ENCODE measurements around the gene KIF26A. TPM values are rescaled to one million over a fixed set of nuclear protein-coding genes. Genes with fewer than 3 reads are reported as not detected.

KIF26A gene
- total RNA-seq, 1 donor from 2014 or later, result 11.8 TPM

DNA sequence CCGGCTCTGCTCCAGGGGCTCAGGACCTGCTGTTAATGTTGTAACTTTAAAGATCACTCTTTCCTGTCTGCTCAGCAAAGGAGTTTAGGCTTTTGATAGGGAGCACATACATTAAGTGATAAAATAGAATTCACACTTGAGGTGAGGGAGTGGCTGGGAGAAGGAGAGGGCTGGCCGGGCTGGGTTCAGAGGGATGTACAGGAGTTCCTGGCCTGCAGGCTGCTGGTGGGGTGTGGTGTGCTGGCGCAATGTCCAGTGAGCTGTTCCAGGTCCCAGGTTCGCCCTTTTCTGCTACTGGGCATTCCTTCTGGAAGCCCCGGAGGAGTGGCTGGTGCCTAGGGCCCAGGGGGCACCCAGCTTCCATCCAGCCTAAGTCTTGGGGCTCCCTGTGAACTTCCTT, 17.8 kb downstream of the KIF26A start:
- DNase-seq (ENCODE audit: low spot score), result no peak

DNA sequence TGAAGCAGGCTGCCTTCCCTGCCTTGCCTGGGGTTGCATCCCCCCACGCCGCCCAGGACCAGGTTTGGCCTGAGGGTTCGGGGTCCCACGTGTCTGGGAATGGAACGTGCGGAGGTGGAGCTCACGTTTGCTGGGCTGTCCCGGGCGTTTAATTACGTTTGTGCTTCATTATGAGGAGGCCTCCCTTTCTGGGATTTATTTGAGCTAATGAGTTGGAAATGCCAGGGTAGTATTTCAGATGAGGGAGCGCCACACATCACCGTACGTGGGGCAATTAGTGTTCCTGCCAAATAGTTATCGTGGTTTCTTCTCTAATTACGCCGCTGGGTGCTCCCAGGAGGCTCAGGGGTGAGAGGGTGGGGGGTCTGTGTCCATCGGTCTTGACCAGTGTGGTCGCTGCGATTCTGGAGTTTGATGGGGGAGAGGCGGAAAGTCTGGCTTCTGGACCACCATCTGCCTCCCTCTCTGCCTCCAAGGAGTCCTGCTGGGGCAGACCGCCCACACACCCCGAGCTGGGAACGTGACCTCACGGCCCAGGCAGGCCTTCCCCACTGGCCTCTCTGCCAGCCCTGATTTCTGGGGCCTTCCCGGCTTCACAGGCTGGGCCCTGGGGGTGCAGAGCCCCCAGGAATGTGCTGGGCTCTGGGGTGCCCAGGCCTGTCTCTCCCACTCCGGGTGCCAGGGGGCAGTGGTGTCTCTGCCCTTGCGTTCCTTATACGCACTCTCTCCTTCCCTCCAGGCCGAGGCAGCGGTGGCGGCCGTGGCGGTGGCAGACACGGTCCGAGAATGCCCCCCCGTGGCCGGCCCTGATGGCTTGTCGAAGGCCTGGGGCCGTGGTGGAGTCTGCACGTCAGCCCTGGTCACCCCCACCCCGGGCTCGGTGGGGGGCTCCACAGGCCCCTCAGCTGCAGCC, 18.9 kb downstream of the KIF26A start:
- no peak for DNase-seq (ENCODE audit: low spot score)

DNA sequence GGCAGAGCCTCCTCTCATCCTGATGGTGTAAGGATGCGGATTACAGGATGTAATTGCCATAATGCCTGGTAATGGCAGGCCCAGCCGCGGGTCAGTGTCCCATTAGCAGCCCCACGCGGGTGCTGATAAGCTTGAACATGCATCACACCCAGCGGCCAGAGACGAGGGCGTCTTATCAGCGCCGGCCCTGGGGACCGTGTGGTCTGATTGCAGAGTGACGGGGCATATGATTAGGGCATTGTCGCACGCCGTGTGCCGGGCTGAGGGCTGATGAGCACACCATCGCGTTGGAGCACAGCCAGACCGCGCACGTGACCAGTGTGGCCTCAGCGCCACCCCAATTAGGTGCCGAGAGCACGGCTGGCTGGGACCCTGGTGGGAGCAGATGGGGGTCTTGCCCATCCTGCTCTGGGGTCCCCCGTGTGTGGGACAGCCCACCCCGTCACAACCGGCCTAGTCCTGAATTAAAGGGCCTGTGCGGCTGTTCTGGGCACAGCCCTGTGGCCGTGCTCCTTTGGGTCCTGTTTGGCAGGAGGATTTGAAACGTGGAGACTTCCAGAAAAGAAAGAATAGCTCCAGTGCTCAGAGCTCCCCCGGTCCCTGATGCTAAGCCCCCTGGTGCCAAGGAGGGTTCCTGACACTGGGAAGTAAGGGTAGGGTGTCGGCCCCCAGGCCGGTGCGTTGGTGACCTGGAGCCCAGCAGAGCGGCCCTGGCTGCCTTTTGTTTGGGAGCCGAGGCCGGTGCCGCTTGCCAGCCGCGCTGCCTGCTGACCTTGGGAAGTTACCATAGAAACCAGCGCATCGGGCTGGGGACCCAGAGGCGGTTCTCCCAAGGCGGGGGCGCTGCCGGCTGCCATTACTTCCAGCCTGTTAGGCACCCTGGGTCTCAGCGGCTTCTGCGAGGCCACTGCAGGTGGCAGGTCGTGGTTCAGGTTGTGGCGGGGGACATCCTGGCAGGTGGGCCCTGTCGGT, 20.7 kb downstream of the KIF26A start:
- DNase-seq (ENCODE audit: low spot score), result no peak

DNA sequence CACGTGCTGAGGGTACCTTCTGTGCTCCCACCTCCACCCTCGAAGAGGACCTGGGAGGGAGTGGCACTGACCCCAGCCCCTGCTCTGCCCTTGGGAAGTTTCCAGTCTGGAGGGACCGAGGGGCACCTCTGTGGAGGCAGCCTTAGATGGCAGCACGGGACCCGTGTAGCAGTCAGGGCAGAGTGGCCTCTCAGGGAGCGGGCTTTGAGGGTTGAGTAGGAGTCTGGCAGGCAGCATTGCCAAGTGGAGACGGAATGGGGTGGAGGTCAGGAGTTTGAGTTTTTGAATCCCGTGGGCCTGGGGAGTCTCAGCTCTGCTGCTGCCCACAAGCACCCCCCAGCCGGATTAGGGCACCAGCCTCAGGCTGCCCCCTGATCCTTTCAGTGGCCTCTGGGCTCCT, 21.6 kb downstream of the KIF26A start:
- no peak for DNase-seq (ENCODE audit: low spot score)

DNA sequence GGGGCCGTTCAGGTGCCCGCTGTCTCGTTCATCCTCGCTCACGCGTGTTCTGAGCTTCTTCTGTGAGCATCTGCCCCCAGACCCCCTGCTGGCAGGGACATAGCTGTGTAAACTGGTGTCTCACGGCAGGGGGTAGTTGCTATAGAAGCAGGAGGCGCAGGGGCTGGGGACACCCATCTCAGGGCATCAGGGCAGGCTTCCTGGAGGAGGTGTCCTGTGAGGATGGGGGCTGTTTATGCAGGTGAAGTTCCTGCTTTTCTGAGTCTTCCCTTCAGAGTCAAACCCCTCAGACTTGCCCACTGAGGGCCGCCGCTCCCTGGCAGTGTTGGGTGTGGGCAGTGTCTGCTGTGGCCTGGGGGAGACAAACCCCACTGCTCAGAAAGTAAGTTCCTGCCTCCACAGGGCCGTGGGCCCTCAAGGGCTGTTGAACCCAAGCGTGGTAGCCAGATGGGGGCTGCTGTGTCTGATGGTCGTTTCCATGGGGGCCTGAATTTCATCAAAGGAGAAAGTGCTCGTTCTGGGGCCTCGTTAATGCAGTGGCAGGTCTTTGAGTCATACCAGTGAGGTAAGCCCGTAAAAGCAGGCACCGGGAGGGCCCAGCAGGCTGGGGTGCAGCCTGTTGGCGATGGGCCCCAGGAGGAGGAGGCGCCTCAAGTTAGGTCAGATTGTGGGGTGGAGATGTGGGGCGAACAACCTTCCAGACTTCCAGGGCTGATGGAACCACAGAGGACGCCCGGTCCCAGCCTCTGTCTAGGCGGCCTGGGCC, 23.4 kb downstream of the KIF26A start:
- no peak for DNase-seq (ENCODE audit: low spot score)

DNA sequence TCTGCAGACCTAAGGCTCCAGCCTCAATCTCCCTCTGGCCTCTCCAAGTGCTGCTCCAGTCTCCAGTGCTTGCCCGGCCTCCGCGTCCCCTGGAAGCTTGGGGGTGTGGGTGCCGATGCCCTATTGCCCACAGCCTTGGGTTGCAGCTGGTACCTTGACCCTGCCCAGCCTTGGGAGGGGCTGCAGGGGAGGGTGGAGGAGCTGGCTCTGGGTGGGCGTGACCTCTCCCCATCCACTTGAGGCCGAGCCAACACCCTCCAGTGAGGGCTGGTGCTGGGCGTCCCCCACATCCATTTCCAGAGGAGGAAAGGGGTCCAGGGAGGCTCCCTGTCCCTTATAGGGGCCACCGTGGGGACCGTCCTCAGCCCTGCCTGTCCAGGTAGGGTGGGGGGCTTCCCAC, 24.1 kb downstream of the KIF26A start:
- no peak for DNase-seq (ENCODE audit: low spot score)

DNA sequence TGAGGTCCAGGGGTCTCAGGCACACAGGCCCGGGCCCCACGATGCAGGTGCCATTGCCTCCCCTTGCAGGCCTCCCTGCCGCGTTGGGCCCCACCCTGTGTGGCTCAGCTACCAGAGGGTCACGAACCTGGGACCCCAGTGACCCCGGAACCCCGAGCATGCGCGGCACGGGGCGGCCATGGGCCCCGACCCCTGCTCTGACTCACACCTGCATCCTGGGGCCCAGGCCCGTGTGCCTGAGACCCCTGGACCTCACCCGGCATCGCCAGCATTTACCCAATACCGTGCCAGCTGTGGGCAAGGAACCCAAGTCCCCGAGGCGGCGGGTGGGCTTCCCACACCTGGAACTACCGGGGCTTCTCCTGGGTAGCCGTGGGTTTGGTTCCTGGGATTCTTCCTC, 25.2 kb downstream of the KIF26A start:
- no peak for DNase-seq (ENCODE audit: low spot score)

DNA sequence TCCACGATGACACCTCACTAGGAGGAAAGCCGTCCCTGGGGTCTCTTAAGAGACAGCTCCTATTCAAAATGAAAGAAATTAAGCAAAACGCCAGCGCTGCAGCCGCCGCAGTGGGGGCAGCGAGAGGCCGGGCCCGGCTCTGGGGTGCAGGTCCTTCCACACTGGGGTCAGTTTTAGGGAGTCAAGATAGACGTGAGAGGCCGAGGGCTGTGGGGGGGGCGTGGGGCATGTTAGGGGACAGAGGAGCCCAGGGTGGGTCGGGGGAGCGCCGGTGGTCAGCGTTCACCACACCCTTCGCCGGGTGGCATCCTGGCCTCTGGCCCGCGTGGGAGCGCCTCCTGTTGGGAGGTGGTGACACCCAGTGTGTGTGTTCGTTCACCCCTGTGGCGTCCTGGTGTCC, 25.7 kb downstream of the KIF26A start:
- no peak for DNase-seq (ENCODE audit: low spot score)

DNA sequence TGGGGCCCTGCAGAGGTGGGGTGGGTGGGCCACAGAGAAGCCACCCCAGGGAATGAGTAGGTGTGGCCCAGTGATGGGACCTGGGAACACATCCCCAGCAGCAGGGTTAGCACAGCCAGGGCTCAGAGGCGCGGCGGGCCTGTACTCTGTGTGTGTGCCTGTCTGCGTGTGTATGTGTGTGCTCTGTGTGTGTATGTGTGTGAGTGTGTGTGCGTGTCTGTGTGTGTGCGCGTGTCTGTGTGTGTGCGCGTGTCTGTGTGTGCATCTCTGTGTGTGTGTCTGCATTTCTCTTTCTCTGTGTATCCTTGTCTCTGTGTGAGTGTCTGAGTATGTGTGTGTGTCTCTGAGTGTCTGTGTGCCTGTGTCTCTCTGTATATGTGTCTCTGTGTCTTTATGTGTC, 26.1 kb downstream of the KIF26A start:
- no peak for DNase-seq (ENCODE audit: low spot score)

DNA sequence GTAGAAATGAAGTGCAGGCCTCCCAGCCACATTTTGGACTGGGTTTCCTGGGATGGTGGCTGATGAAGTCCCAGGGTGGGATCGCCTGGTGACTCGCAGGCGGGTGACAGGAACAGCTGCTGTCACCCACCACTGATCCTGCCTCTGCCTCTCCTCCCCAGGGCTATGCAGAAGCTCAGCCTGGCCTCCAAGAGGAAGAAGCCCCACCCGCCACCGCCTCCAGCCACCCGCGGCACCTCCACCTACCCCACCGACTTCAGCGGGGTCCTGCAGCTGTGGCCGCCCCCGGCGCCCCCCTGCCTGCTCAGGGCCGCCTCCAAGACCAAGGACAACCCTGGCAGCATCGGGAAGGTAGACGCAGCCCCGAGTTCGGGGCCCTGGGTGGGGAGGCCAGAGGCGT, 28.3 kb downstream of the KIF26A start:
- DNase-seq (ENCODE audit: low spot score), result no peak

DNA sequence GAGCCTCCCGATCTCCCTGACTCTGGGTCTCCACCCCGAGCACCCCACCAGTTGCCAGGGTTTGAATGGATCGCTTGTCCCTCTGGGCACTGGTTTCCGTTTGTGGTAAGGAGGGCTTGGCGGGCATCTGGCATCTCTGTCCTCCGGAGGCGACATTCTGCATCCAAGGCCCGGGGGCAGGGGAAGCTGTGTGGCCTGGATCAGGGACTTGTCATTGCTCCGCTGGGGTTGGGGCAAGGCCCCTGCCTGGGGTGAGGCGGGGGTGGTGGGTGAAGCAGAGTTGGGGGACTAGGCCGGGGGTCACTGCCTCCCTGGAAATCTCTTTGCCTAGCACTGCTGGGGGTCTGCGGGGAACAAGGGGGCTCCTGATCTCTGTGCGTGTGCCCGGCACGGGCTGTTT, 30.2 kb downstream of the KIF26A start:
- DNase-seq (ENCODE audit: low spot score), result no peak

DNA sequence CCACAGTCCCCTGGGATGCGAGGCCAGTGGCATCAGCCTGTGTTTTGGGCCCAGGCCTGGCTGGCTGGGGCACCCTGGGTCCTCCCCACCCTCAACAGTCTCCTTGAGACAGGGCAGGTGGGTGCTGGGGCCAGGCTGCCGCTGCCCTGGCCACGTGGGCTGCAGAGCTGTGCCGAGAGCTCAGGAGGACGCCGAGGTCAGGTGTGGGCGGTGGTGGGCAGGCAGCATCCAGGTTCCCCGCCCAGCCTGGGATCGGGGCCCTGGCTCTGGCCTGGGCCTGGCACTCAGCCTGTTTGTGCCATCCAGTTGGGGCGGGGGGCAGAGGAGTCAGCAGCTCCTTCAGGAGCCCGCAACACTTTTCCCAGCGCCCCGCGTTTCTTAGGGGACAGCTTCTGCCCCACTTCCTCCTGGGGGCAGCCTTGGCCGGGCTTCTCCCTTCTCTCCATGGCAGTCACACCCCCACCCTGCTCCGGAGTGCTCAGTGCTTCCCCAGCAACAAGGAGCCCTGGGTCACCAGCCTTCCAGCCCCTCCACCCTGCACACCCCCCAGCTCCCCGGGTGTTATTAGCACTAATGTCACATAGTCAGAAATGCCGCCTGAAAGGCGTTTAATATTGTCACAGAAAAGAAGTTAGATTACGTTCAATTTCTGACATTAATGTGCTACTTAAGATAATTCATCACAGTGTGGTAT, 30.8 kb downstream of the KIF26A start:
- no peak for DNase-seq (ENCODE audit: low spot score)

DNA sequence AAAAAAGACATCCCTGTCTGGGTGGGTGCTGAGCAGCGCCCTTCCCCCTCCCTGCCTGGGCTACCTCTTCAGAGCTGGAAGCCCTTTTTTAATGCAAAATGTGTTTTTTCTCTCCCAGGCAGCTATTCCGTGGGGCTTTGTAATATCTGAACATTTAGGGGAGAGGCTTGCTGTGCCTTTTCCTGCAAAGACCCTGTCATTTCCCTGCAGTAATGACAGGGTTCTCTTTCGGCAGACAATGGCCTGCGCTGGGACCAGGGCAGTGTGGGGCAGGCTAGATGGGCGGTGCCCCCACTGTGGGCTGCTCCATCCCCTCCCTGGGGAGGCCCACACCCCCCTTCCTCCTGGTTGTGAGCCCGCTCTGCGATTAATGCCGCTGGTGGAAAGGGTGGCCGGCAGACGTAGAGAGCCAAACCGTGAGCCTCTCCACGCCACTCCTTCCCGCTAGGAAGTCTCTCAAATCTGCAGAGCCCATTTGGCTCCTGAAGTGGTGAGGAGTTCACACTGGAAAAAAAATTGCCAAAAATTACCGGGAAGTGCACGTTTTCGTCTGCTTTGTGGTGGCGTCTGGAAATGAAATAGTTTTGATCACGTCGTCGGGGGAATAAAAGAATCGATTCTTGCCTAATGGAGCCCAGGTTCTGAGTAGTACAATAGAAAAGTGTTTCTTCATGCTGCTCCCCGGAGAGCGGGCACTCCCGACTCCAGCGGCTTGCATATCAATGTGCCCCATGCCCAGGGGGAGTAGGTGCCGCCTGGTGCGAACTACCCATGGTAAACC, 31.5 kb downstream of the KIF26A start:
- DNase-seq (ENCODE audit: low spot score), result no peak

DNA sequence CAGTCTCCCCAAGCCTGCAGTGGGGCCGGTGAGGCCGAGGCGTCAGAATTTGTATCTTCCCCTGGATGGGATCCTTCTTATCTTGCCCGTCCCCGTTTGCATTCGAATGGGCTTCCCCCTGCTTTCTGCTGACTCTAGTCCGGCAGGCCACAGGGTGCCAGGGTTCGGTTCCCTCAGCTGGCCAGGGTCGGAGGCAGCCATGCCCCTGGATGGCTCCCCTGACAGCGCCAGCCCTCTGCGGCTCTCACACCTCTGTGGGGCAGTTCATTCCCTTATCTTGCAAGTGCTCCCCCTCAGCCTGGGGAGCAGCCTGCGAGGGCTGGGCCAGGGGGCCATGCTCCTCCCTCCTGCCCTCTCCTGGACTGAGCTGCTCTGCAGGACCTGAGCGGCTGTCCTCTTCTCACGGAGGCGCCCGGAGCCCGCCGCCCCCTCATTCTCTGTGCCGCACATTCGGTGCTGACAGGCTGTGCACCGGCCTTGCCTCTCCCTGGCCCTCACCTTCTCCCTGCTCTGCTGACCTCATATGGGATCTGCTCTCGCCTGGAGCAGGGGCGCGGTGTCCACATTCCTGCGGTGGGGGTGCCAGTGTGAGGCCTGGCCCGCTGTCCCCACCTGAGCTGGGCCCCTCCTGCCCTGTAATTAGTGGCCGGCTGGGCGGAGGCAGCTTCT, 32.8 kb downstream of the KIF26A start:
- peak; percentile 23 for DNase-seq (ENCODE audit: low spot score)

DNA sequence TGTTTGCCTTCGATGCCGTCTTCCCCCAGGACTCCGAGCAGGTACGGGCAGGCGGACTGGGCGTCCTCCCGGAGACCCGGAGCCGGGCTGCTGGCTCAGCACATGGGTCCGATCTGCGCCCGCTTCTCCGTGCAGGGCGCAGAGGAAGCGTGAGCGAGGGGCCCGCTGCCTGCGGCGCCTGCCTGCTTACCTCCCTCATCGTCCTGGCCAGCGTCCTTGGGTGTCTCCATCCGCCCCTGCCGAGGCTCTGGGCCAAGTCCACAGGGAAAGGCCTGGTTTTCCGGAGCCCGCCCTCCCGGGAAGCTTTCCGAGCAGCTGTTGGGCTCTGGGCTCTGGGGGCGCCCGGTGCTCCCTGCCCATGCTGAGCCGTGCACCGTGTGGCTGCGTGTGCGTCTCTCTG, 33.5 kb downstream of the KIF26A start:
- DNase-seq (ENCODE audit: low spot score), result peak; percentile 76

DNA sequence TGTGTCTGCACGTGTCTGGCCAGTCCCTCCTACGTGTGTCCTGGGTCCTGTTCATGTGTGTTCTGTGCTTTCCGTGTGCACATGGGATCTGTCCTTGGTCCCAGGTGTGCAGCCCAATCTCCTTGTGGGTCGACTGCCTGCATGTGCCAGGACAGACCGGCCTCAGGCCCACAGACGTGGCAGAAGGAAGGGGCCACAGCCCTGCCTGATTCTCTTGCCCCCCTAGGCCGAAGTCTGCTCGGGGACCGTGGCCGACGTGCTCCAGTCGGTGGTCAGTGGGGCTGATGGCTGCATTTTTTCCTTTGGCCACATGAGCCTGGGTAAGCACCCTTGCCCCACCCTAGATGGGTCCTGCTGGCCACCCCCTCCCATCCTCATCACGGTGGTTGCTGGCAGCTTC, 34.0 kb downstream of the KIF26A start:
- no peak for DNase-seq (ENCODE audit: low spot score)

DNA sequence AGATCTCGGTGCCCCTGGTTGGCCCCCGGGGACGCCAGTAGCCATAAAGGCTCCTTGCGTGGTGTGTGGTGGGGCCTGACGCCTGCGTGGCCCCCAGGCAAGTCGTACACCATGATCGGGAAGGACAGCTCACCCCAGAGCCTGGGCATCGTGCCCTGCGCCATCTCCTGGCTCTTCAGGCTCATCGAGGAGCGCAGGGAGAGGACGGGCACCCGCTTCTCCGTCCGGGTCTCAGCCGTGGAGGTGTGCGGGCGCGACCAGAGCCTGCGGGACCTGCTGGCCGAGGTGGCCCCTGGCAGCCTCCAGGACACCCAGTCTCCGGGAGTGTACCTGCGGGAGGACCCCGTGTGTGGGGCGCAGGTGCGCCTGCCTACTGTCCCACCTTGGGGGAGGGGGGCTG, 34.5 kb downstream of the KIF26A start:
- no peak for DNase-seq (ENCODE audit: low spot score)

DNA sequence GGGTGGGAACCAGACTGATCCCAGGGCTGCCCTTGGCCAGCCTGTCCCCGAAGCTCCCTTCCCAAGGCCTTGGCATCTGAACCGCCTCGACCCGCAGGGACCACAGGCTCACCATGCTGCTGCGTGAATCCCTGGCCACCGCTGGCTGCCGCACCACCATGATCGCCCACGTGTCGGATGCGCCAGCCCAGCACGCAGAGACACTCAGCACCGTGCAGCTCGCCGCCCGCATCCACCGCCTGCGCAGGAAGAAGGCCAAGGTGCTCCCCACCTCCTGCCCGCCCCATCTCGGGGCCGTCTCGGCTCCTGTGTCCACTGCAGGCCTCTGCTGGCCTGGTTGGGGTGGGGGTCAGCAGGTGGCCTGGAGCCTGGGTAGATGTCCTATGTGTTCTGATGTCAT, 35.7 kb downstream of the KIF26A start:
- DNase-seq (ENCODE audit: low spot score), result no peak

DNA sequence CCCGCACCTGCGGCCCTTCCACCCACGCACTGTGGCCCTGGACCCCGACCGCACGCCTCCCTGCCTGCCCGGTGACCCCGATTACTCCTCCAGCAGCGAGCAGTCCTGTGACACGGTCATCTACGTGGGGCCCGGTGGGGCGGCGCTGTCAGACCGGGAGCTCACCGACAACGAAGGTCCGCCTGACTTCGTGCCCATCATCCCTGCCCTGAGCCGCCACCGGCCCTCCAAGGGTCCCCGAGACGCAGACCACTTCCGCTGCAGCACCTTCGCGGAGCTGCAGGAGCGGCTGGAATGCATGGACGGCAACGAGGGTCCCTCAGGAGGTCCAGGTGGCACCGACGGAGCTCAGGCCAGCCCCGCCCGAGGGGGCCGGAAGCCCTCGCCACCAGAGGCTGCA, 36.7 kb downstream of the KIF26A start:
- no peak for DNase-seq (ENCODE audit: low spot score)

DNA sequence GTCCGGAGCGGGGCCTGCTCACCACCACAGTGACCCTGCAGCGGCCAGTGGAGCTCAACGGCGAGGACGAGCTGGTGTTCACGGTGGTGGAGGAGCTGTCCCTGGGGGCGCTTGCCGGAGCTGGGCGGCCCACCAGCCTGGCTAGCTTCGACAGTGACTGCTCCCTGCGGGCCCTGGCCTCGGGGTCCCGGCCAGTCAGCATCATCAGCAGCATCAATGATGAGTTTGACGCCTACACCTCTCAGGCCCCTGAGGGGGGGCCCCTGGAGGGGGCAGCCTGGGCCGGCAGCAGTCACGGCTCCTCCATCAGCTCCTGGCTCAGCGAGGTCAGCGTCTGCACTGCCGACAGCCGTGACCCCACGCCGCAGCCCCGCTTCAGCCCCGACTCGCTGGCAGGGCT, 37.4 kb downstream of the KIF26A start:
- DNase-seq (ENCODE audit: low spot score), result no peak

Measured in umbilical cord (tissue), 2 donors.